Measurements from ENCODE around the gene VPS16.

VPS16 gene

DNA sequence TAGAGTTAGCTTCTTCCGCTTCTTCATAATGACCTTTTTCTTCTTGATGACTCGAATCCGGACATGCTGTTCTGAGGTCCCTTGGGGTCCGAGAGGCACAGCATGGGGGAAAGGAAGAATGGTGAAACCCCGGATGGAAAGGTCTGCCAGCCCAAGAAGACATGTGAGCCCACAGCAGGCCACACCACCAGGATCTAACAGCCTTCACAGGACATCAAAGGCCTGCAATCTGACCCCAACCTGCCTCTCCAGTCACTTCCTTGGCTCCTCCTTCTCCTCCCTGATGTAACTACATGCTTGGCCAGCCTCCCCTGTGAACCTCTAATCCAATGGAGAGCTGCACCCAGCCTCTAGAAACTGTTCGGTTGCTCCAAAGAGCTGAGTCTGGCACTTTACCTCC is 41.7 kb upstream of the VPS16 start:
- no peak overlapping the region for H3K27ac ChIP-seq
- TF ChIP-seq CTCF (IDR thresholded peaks at IDR 0.05), result no peak
- no peak overlapping the region for H3K9ac ChIP-seq
- no peaks in the 10 kb centered on the region for H3K36me3 ChIP-seq (ENCODE audit: control insufficient read depth, insufficient read depth, low read length)
- no peak overlapping the region for H3K4me2 ChIP-seq (ENCODE audit: low read length)
- no peak overlapping the region for H3K4me3 ChIP-seq (ENCODE audit: low read depth, low read length)
- no peaks in the 10 kb centered on the region for H3K9me3 ChIP-seq (ENCODE audit: control insufficient read depth, low read length)
- H3K79me2 ChIP-seq, result no peaks in the 10 kb centered on the region
- peaks cover 6% of the 10 kb centered on the region for H3K27me3 ChIP-seq (ENCODE audit: control insufficient read depth, insufficient read depth, low read length)
- no peaks in the 10 kb centered on the region for H3K4me1 ChIP-seq
- H2AFZ ChIP-seq, result no peak overlapping the region

DNA sequence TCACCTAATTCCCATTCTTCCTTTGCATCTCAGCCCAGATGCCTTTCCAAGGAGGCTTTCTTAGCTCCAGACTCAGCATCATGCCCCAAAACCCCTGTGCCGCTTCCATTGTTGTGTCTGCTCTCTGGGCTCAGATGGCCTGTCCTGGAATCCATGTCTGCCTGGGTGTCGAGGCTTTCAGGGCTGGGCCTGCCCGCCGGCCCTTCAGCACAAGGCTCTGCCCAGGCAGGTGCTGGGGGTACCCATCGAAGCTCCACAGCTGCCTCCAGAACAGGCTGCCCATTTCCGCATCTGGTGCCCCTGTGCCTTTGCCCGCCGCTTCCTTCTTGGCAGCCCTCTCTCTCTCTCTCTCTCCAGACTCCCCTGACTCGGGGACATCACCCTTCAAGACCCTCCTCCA is 41.3 kb upstream of the VPS16 start:
- H2AFZ ChIP-seq, result no peak overlapping the region
- H3K27ac ChIP-seq, result no peak overlapping the region

DNA sequence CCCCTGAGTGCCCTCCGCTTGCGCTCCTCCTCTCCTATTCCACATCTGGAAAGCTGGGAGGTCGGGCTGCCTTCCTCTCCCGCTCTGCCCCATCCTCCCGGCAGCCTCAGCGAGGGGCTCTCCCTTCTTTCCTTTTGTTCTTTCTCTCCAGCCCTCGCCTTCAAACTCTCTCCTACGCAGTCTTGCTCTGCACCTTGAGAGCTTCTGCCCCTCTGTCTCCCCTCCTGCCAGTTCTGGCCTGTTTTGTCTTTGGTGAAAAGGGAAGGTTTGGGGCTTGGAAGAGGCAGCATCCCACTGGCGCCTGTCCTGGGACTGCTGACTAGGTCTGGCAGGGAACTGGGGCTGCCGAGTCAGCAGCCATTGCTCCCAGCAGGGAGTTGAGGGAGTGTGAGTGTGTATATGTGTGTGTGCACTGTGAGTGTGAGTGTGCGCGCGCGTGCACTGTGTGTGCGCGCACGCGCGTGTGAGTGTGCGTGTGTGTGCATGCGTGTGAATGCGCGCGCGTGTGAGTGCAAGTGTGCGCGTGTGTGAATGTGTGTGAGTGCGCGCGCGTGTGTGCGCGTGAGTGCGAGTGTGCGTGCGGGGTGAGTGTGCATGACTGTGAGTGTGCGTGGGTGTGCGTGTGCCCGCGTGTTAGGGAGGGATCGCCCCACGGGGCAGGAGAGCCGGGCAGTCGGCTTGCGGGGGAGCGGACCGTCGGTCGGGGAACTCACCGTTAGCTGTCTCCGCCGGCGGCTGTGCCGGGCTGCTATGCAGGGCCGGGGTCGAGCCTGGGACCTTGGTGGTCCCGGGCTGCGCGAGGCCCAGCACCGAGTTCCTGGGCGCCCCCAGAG is 40.6 kb upstream of the VPS16 start:
- Histone ChIP-seq H3K9me3 (ENCODE audit: control insufficient read depth, low read length) (no peaks in the 10 kb centered on the region), H3K27me3 (ENCODE audit: control insufficient read depth, insufficient read depth, low read length) (peaks cover 6% of the 10 kb centered on the region), H2AFZ (no peak overlapping the region), H3K36me3 (ENCODE audit: control insufficient read depth, insufficient read depth, low read length) (no peaks in the 10 kb centered on the region), H3K9ac (no peak overlapping the region), H3K4me2 (ENCODE audit: low read length) (peak overlapping the region; percentile 47), H3K4me1 (peaks cover under 1% of the 10 kb centered on the region), H3K27ac (no peak overlapping the region), H3K4me3 (ENCODE audit: low read depth, low read length) (no peak overlapping the region), H3K79me2 (no peaks in the 10 kb centered on the region)
- TF ChIP-seq CTCF (IDR thresholded peaks at IDR 0.05), result no peak

More for the DNA sequence above, 41.3 kb upstream of the VPS16 start:
- H3K9me3 ChIP-seq (ENCODE audit: control insufficient read depth, low read length), result no peaks in the 10 kb centered on the region
- no peak overlapping the region for H3K4me2 ChIP-seq (ENCODE audit: low read length)
- no peak for TF ChIP-seq CTCF (IDR thresholded peaks at IDR 0.05)
- no peaks in the 10 kb centered on the region for H3K4me1 ChIP-seq
- H3K9ac ChIP-seq, result no peak overlapping the region
- H3K36me3 ChIP-seq (ENCODE audit: control insufficient read depth, insufficient read depth, low read length), result no peaks in the 10 kb centered on the region
- peaks cover 6% of the 10 kb centered on the region for H3K27me3 ChIP-seq (ENCODE audit: control insufficient read depth, insufficient read depth, low read length)
- no peaks in the 10 kb centered on the region for H3K79me2 ChIP-seq
- H3K4me3 ChIP-seq (ENCODE audit: low read depth, low read length), result no peak overlapping the region

DNA sequence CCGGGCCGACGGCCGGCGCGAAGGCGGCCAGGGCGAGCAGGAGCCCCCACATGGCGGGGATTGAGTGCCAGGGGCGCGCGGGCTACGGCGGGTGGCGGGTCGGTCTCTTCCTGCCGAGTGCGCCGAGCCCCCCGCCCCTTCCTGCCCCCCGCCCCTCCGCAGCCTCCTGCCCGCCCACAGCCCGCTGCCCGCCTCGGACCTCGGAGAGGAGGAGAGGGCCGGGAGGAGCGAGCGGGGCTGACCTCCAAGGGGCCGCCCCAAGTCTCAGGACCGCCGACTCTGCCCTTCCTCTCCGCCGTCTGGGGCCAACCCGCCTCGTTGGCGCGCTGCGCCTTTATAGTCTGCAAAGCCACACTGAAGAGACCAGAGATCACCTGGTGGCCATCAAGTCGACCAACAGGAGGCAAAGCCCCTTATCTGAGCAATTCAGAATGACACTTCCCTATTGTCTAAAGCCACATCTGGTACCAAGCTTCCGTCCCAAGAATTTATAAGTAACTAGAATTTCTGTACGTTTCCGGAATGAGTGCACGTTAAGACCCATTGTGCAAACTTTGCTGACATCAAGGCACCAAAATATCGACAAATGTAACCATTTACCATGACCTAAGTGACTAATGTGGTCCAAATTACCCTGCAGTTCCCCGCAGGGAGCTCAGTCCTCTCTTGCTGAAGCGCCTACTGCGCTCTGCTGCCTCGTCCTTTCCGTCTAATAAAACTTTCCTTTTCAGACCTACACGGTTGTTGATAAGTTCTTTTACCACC is 39.8 kb upstream of the VPS16 start, which contains the start of gene CPXM1:
Gene CPXM1, minus strand, starts transcription at position 107 of the 765 bp plus-strand sequence. Its CDS starts 55 bp downstream, at position 52.
- no peak within 1 kb of the TSS for H3K27ac ChIP-seq
- no peaks in the 10 kb centered on the region for H3K36me3 ChIP-seq (ENCODE audit: control insufficient read depth, insufficient read depth, low read length)
- peaks cover 3% of the 10 kb centered on the region for H3K4me1 ChIP-seq
- no peak within 1 kb of the TSS for H3K9ac ChIP-seq
- no peaks in the 10 kb centered on the region for H3K79me2 ChIP-seq
- H2AFZ ChIP-seq, result no peak within 1 kb of the TSS
- no peak within 1 kb of the TSS for H3K4me3 ChIP-seq (ENCODE audit: low read depth, low read length)
- no peak for TF ChIP-seq CTCF (IDR thresholded peaks at IDR 0.05)
- no peaks in the 10 kb centered on the region for H3K9me3 ChIP-seq (ENCODE audit: control insufficient read depth, low read length)
- peak within 1 kb of the TSS; percentile 47 for H3K4me2 ChIP-seq (ENCODE audit: low read length)
- H3K27me3 ChIP-seq (ENCODE audit: control insufficient read depth, insufficient read depth, low read length), result peaks cover 6% of the 10 kb centered on the region

All from parathyroid adenoma (tissue), 2 donors.